GM12891 (cell line): ENCODE data around the gene DDX5.

Experiments
- POLR2A ChIP-seq: IDR thresholded peaks from 2 replicates; pipeline ENCODE4 v1.6.1; 2011; ENCODE audit warnings: low read depth, low read length, control low read depth
- POLR2AphosphoS5 ChIP-seq: IDR thresholded peaks from 2 replicates; pipeline ENCODE4 v1.6.1; 2011; ENCODE audit warnings: low read depth, low read length, control low read depth
- TAF1 ChIP-seq: IDR thresholded peaks from 2 replicates; pipeline ENCODE4 v1.6.1; 2011; ENCODE audit warnings: low read depth, low read length, control low read depth

DNA sequence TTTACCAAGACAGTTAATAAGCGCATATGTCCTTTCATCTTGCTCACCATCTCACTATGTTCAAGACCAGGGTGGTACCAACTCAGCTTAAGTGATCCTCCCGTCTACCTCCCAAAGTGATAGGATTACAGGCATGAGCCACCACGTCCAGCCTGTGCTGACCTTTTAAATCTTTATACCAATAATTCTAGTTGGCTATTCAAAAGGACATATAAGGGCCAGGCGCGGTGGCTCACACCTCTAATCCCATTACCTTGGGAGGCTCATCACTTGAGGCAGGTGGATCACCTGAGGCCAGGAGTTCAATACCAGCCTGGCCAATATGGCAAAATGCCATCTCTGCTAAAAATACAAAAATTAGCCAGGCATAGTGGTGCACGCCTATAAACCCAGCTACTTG is 3.1 kb upstream of the DDX5 start:
- TF ChIP-seq POLR2A: no peak
- no peak for TF ChIP-seq POLR2AphosphoS5
- no peak for TF ChIP-seq TAF1
